HCT116 (cell line): ENCODE data around the gene LSM7. TPM values are rescaled to one million over a fixed set of nuclear protein-coding genes. Genes with fewer than 3 reads are reported as not detected.

Experiments used
- ATAC-seq: fragments of 200-7000 bp; cut with Tn5 transposase; 2 replicates; pipeline ENCODE4 v1.9.1; 2020; ENCODE audit warnings: mild to moderate bottlenecking, moderate library complexity
- BruUV-seq: library from RNA; stranded (reverse); fragments of 400-500 nt; replicated peaks from 2 replicates; lab custom pipeline; 2021; lab: Mats Ljungman, UMichigan
- CTCF ChIA-PET: fragments of 300-600 bp; sonication (Branson Sonifier 250); formaldehyde crosslinking; loops from one replicate; lab custom pipeline; 2021; ENCODE audit warnings: antibody characterized with exemption; lab: Charles Lee
- POLR2A ChIA-PET: fragments of 300-600, 350-600 bp; sonication (Branson Sonifier 250); formaldehyde crosslinking; loops from one replicate; lab custom pipeline; 2021; ENCODE audit warnings: antibody characterized with exemption; lab: Charles Lee
- RAD21 ChIA-PET, 2 experiments: fragments of 300-600 bp; sonication (Branson Sonifier 250); formaldehyde crosslinking; loops; one replicate each; lab custom pipeline; 2023; ENCODE audit warnings: low total read pairs in 2 of 2; ENCODE audit not compliant: uncharacterized antibody in 2 of 2, unreplicated experiment in 2 of 2, low non-redundant PET in 1 of 2; lab: Charles Lee
- DNase-seq: peaks from one replicate; pipeline ENCODE4 v3.0.0-alpha.2; 2010; ENCODE audit warnings: low read depth, low spot score
- H2AFZ ChIP-seq: fragments of 200-600 bp; shearing (Covaris generic), sonication (generic); 2 replicates; pipeline ENCODE4 v1.6.1; 2017; ENCODE audit warnings: low read depth, mixed run types, mixed read lengths, antibody characterized with exemption, low read length; ENCODE audit not compliant: poor library complexity, severe bottlenecking
- H3K27ac ChIP-seq: 2 replicates; pipeline ENCODE4 v1.5.1; 2012; ENCODE audit warnings: low read depth, low read length
- H3K27me3 ChIP-seq: fragments of 200-600 bp; sonication (generic); 2 replicates; pipeline ENCODE4 v1.6.1; 2016; ENCODE audit warnings: mixed run types, low read length, mixed read lengths; ENCODE audit not compliant: insufficient read depth
- H3K36me3 ChIP-seq, 2 experiments: fragments of 200-500 bp in 1 of 2; fragments of 200-600 bp in 1 of 2; sonication (Bioruptor generic) in 1 of 2; sonication (generic) in 1 of 2; 2 replicates each; pipeline versions ENCODE4 v1.5.1 to v1.6.1; 2014 to 2016; ENCODE audit warnings: low read length in 2 of 2, inconsistent platforms in 1 of 2, mixed read lengths in 1 of 2, mixed run types in 1 of 2; ENCODE audit not compliant: insufficient read depth in 2 of 2, control insufficient read depth in 1 of 2
- H3K4me1 ChIP-seq, 2 experiments: fragments of 200-600 bp in 1 of 2; sonication (generic) in 1 of 2; 2 replicates each; pipeline versions ENCODE4 v1.5.1 to v1.6.1; 2012 to 2017; ENCODE audit warnings: low read length in 2 of 2, inconsistent platforms in 1 of 2, mild to moderate bottlenecking in 1 of 2, mixed read lengths in 1 of 2, mixed run types in 1 of 2, moderate library complexity in 1 of 2; ENCODE audit not compliant: insufficient read depth in 2 of 2, control insufficient read depth in 1 of 2
- H3K4me2 ChIP-seq: fragments of 200-600 bp; sonication (generic); 2 replicates; pipeline ENCODE4 v1.6.1; 2017; ENCODE audit warnings: mixed run types, low read length, mixed read lengths
- H3K4me3 ChIP-seq, 2 experiments: fragments of 200-600 bp in 1 of 2; sonication (generic) in 1 of 2; replicated peaks in 1 of 2; 2 replicates each; pipeline ENCODE4 v1.5.1; 2011 to 2016; ENCODE audit warnings: low read length in 2 of 2, control low read depth in 1 of 2, low read depth in 1 of 2, mild to moderate bottlenecking in 1 of 2, mixed read lengths in 1 of 2, mixed run types in 1 of 2
- H3K79me2 ChIP-seq: fragments of 200-600 bp; sonication (generic); 2 replicates; pipeline ENCODE4 v1.6.1; 2017; ENCODE audit warnings: mild to moderate bottlenecking, mixed run types, low read length, moderate library complexity, mixed read lengths; ENCODE audit not compliant: insufficient read depth
- H3K9ac ChIP-seq: fragments of 200-600 bp; sonication (generic); 2 replicates; pipeline ENCODE4 v1.6.1; 2016; ENCODE audit warnings: low read length, mixed read lengths
- H3K9me2 ChIP-seq: fragments of 200-600 bp; sonication (generic), shearing (Covaris generic); 2 replicates; pipeline ENCODE4 v1.6.1; 2017; ENCODE audit warnings: mixed run types, mild to moderate bottlenecking, moderate library complexity; ENCODE audit not compliant: insufficient read depth
- H3K9me3 ChIP-seq, 2 experiments: fragments of 200-500 bp in 1 of 2; fragments of 200-600 bp in 1 of 2; sonication (Bioruptor generic) in 1 of 2; sonication (generic) in 1 of 2; 2 replicates each; pipeline ENCODE4 v1.6.1; 2014 to 2017; ENCODE audit warnings: low read length in 2 of 2, mixed read lengths in 2 of 2, inconsistent platforms in 1 of 2, low read depth in 1 of 2, mild to moderate bottlenecking in 1 of 2, mixed run types in 1 of 2, moderate library complexity in 1 of 2; ENCODE audit not compliant: control insufficient read depth in 1 of 2, insufficient read depth in 1 of 2
- H4K20me1 ChIP-seq: fragments of 200-600 bp; sonication (generic), shearing (Covaris generic); 2 replicates; pipeline ENCODE4 v1.6.1; 2017; ENCODE audit warnings: mixed run types, mild to moderate bottlenecking, moderate library complexity; ENCODE audit not compliant: insufficient read depth
- CBX3 ChIP-seq: IDR thresholded peaks from 2 replicates; pipeline ENCODE4 v1.6.1; 2012; ENCODE audit warnings: low read depth
- CEBPB ChIP-seq: IDR thresholded peaks from 2 replicates; pipeline ENCODE4 v1.6.1; 2012; ENCODE audit warnings: low read depth
- EGR1 ChIP-seq: IDR thresholded peaks from 2 replicates; pipeline ENCODE4 v1.6.1; 2012; ENCODE audit warnings: low read depth
- EZH2phosphoT487 ChIP-seq: fragments of 200-600 bp; IDR thresholded peaks from 2 replicates; pipeline ENCODE4 v1.6.1; 2018; ENCODE audit warnings: antibody characterized with exemption, borderline replicate concordance
- JUND ChIP-seq: IDR thresholded peaks from 2 replicates; pipeline ENCODE4 v1.6.1; 2012
- POLR2A ChIP-seq: IDR thresholded peaks from 2 replicates; pipeline ENCODE4 v1.7.0; 2011; ENCODE audit warnings: borderline replicate concordance; ENCODE audit not compliant: insufficient read depth, insufficient read length; ENCODE audit errors: extremely low read depth
- POLR2AphosphoS5 ChIP-seq: IDR thresholded peaks from 2 replicates; pipeline ENCODE4 v1.6.1; 2011; ENCODE audit warnings: mild to moderate bottlenecking, low read depth, low read length, moderate library complexity
- SIN3A ChIP-seq: IDR thresholded peaks from 2 replicates; pipeline ENCODE4 v1.6.1; 2012; ENCODE audit warnings: low read depth
- SP1 ChIP-seq: IDR thresholded peaks from 2 replicates; pipeline ENCODE4 v1.6.1; 2012; ENCODE audit warnings: low read depth
- ZNF274 ChIP-seq: fragments of 200-500 bp; sonication (Bioruptor generic); IDR thresholded peaks from 2 replicates; pipeline ENCODE4 v1.6.1; 2014; ENCODE audit warnings: mild to moderate bottlenecking, low read depth, low read length, inconsistent platforms
- intact Hi-C: fragments of 100-400 bp; cut with micrococcal nuclease; formaldehyde crosslinking; loops from 2 replicates; pipeline ENCODE4 v1.10.0; 2022
- total RNA-seq: library from RNA; stranded (reverse); gene quantifications from one replicate; pipeline ENCODE4 v1.2.1, GENCODE V29; 2021; ENCODE audit not compliant: unreplicated experiment
- TF ChIP-seq, protein P1 (sequence below): IDR thresholded peaks from 2 replicates; pipeline ENCODE4 v1.6.1; 2012
- TF ChIP-seq, protein P2 (sequence below): IDR thresholded peaks from 2 replicates; pipeline ENCODE4 v1.6.1; 2012; ENCODE audit warnings: low read depth
- TF ChIP-seq, protein P3 (sequence below): IDR thresholded peaks from 2 replicates; pipeline ENCODE4 v1.6.1; 2011; ENCODE audit warnings: mild to moderate bottlenecking, low read length, moderate library complexity; ENCODE audit not compliant: insufficient replicate concordance; ENCODE audit errors: extremely low read depth
- TF ChIP-seq, protein P4 (sequence below): IDR thresholded peaks from 2 replicates; pipeline ENCODE4 v1.6.1; 2012

Gene LSM7
- total RNA-seq, 1 experiment from 2014 or later: 190 TPM

DNA sequence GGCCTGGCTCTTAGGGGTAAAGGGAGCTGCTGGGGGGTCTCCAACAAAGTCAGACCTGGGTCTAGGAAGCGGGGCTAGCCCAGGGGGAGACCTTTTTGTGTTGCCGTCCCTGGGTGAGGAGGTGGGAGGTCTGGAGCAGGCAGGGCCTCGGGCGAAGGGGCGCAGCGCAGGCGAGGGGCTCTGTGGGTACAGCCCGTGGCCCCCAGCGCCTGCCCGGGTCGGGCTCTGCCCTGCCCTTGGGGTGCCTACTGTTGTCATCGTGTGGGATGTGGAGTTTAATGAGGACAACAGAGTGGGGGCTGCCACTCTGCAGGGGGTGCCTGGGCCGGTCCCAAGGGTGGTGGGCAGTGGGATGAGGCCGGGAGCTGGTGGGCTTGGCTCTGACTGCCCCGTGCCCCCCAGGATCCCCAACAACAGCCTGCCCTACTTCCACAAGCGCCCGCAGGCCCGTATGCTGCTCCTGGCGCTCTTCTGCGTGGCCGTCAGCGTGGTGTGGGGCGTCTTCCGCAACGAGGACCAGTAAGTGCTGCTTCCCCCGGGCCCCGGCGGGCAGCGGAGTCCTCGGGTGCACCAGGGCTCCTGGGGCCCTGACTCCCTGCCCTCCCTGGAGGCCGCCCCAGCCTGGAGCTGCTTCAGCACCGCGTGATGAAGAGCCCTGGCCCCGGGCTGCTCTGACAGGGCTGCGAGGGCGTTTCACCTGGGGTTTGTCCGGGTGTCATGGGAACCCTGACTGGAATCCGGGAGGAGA is 12.3 kb upstream of the LSM7 start:
- DNase-seq (no peak), ATAC-seq (no peak)
- Histone ChIP-seq H3K36me3 (no peaks in the 10 kb centered on the region), H3K27ac (no peak overlapping the region), H3K4me1 (peaks cover 2% of the 10 kb centered on the region in 2 experiments; a peak in 3 of 4 replicates), H3K9me2 (no peaks in the 10 kb centered on the region), H3K4me3 (no peak overlapping the region), H3K4me2 (no peak overlapping the region), H2AFZ (no peak overlapping the region), H3K9ac (no peak overlapping the region)
- RAD21 ChIA-PET: no interaction called here
- POLR2A ChIA-PET: no interaction called here
- intact Hi-C loops: no loop called here
- CTCF ChIA-PET: no interaction called here
- no peak for TF ChIP-seq SP1
- TF ChIP-seq, protein P1, sequence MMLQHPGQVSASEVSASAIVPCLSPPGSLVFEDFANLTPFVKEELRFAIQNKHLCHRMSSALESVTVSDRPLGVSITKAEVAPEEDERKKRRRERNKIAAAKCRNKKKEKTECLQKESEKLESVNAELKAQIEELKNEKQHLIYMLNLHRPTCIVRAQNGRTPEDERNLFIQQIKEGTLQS: no peak
- TF ChIP-seq, protein P2, sequence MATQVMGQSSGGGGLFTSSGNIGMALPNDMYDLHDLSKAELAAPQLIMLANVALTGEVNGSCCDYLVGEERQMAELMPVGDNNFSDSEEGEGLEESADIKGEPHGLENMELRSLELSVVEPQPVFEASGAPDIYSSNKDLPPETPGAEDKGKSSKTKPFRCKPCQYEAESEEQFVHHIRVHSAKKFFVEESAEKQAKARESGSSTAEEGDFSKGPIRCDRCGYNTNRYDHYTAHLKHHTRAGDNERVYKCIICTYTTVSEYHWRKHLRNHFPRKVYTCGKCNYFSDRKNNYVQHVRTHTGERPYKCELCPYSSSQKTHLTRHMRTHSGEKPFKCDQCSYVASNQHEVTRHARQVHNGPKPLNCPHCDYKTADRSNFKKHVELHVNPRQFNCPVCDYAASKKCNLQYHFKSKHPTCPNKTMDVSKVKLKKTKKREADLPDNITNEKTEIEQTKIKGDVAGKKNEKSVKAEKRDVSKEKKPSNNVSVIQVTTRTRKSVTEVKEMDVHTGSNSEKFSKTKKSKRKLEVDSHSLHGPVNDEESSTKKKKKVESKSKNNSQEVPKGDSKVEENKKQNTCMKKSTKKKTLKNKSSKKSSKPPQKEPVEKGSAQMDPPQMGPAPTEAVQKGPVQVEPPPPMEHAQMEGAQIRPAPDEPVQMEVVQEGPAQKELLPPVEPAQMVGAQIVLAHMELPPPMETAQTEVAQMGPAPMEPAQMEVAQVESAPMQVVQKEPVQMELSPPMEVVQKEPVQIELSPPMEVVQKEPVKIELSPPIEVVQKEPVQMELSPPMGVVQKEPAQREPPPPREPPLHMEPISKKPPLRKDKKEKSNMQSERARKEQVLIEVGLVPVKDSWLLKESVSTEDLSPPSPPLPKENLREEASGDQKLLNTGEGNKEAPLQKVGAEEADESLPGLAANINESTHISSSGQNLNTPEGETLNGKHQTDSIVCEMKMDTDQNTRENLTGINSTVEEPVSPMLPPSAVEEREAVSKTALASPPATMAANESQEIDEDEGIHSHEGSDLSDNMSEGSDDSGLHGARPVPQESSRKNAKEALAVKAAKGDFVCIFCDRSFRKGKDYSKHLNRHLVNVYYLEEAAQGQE: no peak
- no peak for TF ChIP-seq EGR1
- TF ChIP-seq, protein P3, sequence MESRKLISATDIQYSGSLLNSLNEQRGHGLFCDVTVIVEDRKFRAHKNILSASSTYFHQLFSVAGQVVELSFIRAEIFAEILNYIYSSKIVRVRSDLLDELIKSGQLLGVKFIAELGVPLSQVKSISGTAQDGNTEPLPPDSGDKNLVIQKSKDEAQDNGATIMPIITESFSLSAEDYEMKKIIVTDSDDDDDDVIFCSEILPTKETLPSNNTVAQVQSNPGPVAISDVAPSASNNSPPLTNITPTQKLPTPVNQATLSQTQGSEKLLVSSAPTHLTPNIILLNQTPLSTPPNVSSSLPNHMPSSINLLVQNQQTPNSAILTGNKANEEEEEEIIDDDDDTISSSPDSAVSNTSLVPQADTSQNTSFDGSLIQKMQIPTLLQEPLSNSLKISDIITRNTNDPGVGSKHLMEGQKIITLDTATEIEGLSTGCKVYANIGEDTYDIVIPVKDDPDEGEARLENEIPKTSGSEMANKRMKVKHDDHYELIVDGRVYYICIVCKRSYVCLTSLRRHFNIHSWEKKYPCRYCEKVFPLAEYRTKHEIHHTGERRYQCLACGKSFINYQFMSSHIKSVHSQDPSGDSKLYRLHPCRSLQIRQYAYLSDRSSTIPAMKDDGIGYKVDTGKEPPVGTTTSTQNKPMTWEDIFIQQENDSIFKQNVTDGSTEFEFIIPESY: no peak
- TF ChIP-seq CEBPB: no peak
- TF ChIP-seq SIN3A: no peak
- TF ChIP-seq, protein P4, sequence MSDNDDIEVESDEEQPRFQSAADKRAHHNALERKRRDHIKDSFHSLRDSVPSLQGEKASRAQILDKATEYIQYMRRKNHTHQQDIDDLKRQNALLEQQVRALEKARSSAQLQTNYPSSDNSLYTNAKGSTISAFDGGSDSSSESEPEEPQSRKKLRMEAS: no peak
- TF ChIP-seq POLR2AphosphoS5: no peak
- TF ChIP-seq POLR2A: no peak
- TF ChIP-seq CBX3: no peak
- TF ChIP-seq JUND: no peak
- no peak for TF ChIP-seq EZH2phosphoT487
- TF ChIP-seq ZNF274: no peak
- TF ChIP-seq, all 23 proteins: peak for 0
- Histone ChIP-seq H3K9me3 (peaks cover 0 to 8% of the 10 kb centered on the region in 2 experiments; a peak in 1 of 4 replicates), H3K79me2 (peaks cover 18% of the 10 kb centered on the region; the same call in 1 of the 2 replicates), H4K20me1 (no peaks in the 10 kb centered on the region; the same call in 1 of the 2 replicates), H3K27me3 (no peaks in the 10 kb centered on the region)
- no TSS peak for BruUV-seq
